Right lobe of liver (tissue), 6 donors: ENCODE measurements around the gene NCOA1. TPM values are rescaled to one million over a fixed set of nuclear protein-coding genes. Genes with fewer than 3 reads are reported as not detected.

Experiments
- ATAC-seq, 4 donors: fragments of 200-7000 bp; cut with Tn5 transposase; one replicate each; pipeline ENCODE4 v1.9.1; 2020; ENCODE audit warnings: mild to moderate bottlenecking in 4 of 4, moderate library complexity in 4 of 4
- DNase-seq, 3 donors: peaks; one replicate each; pipeline ENCODE4 v3.0.0-alpha.2; 2020
- H3K27ac ChIP-seq, 3 donors: fragments of 200-600 bp; one replicate each; pipeline ENCODE4 v1.8.0; 2022
- H3K27me3 ChIP-seq, 2 donors: fragments of 200-600 bp; one replicate each; pipeline ENCODE4 v1.8.0; 2022
- H3K36me3 ChIP-seq, 4 donors: fragments of 200-600 bp; sonication (generic) in 1 of 4; one replicate each; pipeline versions ENCODE4 v1.5.1 to v1.8.0; 2017 to 2022; ENCODE audit warnings: control low read depth in 1 of 4
- H3K4me1 ChIP-seq, 4 donors: fragments of 200-600 bp; sonication (generic) in 1 of 4; one replicate each; pipeline versions ENCODE4 v1.5.1 to v1.8.0; 2017 to 2022; ENCODE audit warnings: control low read depth in 1 of 4
- H3K4me3 ChIP-seq, 3 donors: fragments of 200-600 bp; one replicate each; pipeline ENCODE4 v1.8.0; 2022
- H3K9me3 ChIP-seq, 4 donors: fragments of 200-600 bp; sonication (generic) in 1 of 4; one replicate each; pipeline versions ENCODE4 v1.5.1 to v1.8.0; 2017 to 2022; ENCODE audit warnings: control low read depth in 1 of 4
- CTCF ChIP-seq, 4 donors: fragments of 200-600 bp in 3 of 4; fragments of 450-650 bp in 1 of 4; IDR thresholded peaks; one replicate each; pipeline versions ENCODE4 v1.5.1 to v1.8.0; 2016 to 2022; ENCODE audit warnings: antibody characterized with exemption in 4 of 4, mild to moderate bottlenecking in 2 of 4
- POLR2A ChIP-seq: fragments of 450-650 bp; IDR thresholded peaks from one replicate; pipeline ENCODE4 v1.6.1; 2017; ENCODE audit warnings: antibody characterized with exemption, mild to moderate bottlenecking
- WGBS: methylation state at CpG from one replicate; pipeline ENCODE4 v1.1.6; 2018; ENCODE audit warnings: low coverage, low lambda C conversion rate; ENCODE audit not compliant: insufficient coverage; ENCODE audit errors: missing lambda C conversion rate; 5-methylcytosine and 5-hydroxymethylcytosine counted together
- intact Hi-C, 2 donors: fragments of 100-400 bp; cut with DNase I; formaldehyde crosslinking; loops; one replicate each; pipeline versions ENCODE4 v1.11.2 to v1.14.1; 2022
- total RNA-seq, 6 experiments: library from RNA; depleted of rRNA in 2 of 6; stranded (reverse); fragments of >200 nt in 2 of 6; fragmentation: NEBNext Ultra II Directional in 3 of 6; extraction: Animal tissue kit (Norgen Biotek cat#: 25700) in 3 of 6; gene quantifications; one replicate each; pipeline versions ENCODE4 v1.1.0 to v1.2.4, GENCODE V29; 2016 to 2023
- donor health status: DM: no; HTN: yes; CAD: no.
- donor health status: DM: no; HTN: no; CAD: no.
- donor health status: DM: no; HTN: no; CAD: no.
- donor health status: DM: no; HTN: yes; CAD: no.
- donor health status: DM: no; HTN: yes; CAD: no.

The NCOA1 gene
- total RNA-seq, 6 experiments from 2014 or later: 13.5 to 18.9 (median 16.4) TPM

- Histone ChIP-seq H3K4me1 (peaks cover 0 to 24% (median 9%) of the 10 kb centered on the region in 4 donors), H3K36me3 (no peaks in the 10 kb centered on the region), H3K4me3 (no peak overlapping the region), H3K27ac (no peak overlapping the region), H3K27me3 (no peaks in the 10 kb centered on the region), H3K9me3 (no peaks in the 10 kb centered on the region)
- ATAC-seq: no peak
- TF ChIP-seq POLR2A: no peak
- no peak for TF ChIP-seq CTCF (IDR thresholded peaks at IDR 0.05)
- no peak for DNase-seq
- 62% methylated on average over 1 of the region's 1 CpG for WGBS
- intact Hi-C loops: no loop called here
Measured at GRCh38 chr2:24493713-24494112, 2.7 kb downstream of the NCOA1 start.

- 88% methylated on average over 7 of the region's 7 CpGs for WGBS
- Histone ChIP-seq H3K27ac (no peak overlapping the region), H3K36me3 (no peaks in the 10 kb centered on the region), H3K4me1 (peaks cover 0 to 24% (median 9%) of the 10 kb centered on the region in 4 donors), H3K27me3 (no peaks in the 10 kb centered on the region), H3K9me3 (no peaks in the 10 kb centered on the region), H3K4me3 (no peak overlapping the region)
- intact Hi-C loops: no loop called here
- no peak for ATAC-seq
- no peak for TF ChIP-seq POLR2A
- no peak for TF ChIP-seq CTCF (IDR thresholded peaks at IDR 0.05)
- DNase-seq: no peak
Measured at GRCh38 chr2:24494410-24494809, 3.4 kb downstream of the NCOA1 start.

GRCh38 chr2:24495451-24495850 lies 4.4 kb downstream of the NCOA1 start:
- TF ChIP-seq CTCF (IDR thresholded peaks at IDR 0.05): no peak
- no peak for TF ChIP-seq POLR2A
- DNase-seq (no peak), ATAC-seq (no peak)
- H3K27me3 ChIP-seq: no peaks in the 10 kb centered on the region
- H3K9me3 ChIP-seq: no peaks in the 10 kb centered on the region
- H3K4me1 ChIP-seq: peaks cover 0 to 19% (median 5%) of the 10 kb centered on the region in 4 donors
- H3K36me3 ChIP-seq: no peaks in the 10 kb centered on the region
- WGBS: 84% methylated on average over 4 of the region's 4 CpGs
- no peak overlapping the region for H3K4me3 ChIP-seq
- intact Hi-C loops: no loop called here
- no peak overlapping the region for H3K27ac ChIP-seq

- no peak for TF ChIP-seq POLR2A
- no peak for TF ChIP-seq CTCF (IDR thresholded peaks at IDR 0.05)
- 77% methylated on average over 4 of the region's 4 CpGs for WGBS
- Histone ChIP-seq H3K27ac (no peak overlapping the region), H3K4me3 (no peak overlapping the region), H3K4me1 (peaks cover 0 to 19% (median 5%) of the 10 kb centered on the region in 4 donors), H3K9me3 (no peaks in the 10 kb centered on the region), H3K27me3 (no peaks in the 10 kb centered on the region), H3K36me3 (no peaks in the 10 kb centered on the region)
- ATAC-seq: no peak
- intact Hi-C loops: no loop called here
- no peak for DNase-seq
Measured at GRCh38 chr2:24496959-24497358, 5.9 kb downstream of the NCOA1 start.

GRCh38 chr2:24497685-24498084 lies 6.6 kb downstream of the NCOA1 start:
- Histone ChIP-seq H3K36me3 (no peaks in the 10 kb centered on the region), H3K27me3 (no peaks in the 10 kb centered on the region), H3K27ac (no peak overlapping the region), H3K4me1 (peaks cover 0 to 19% (median 5%) of the 10 kb centered on the region in 4 donors), H3K9me3 (no peaks in the 10 kb centered on the region), H3K4me3 (no peak overlapping the region)
- intact Hi-C loops: no loop called here
- DNase-seq: no peak
- no peak for ATAC-seq
- no peak for TF ChIP-seq CTCF (IDR thresholded peaks at IDR 0.05)
- TF ChIP-seq POLR2A: no peak
